ENCODE data around the gene UBASH3A. TPM values are rescaled to one million over a fixed set of nuclear protein-coding genes. Genes with fewer than 3 reads are reported as not detected.

Gene UBASH3A
- total RNA-seq, 3 donors from 2014 or later (not counting 1 experiment from before 2014, with no cell fraction given) = 0.66 to 5.0 (median 2.0) TPM

GRCh38 chr21:42426876-42427480, 23.3 kb downstream of the UBASH3A start:
- Mint-ChIP-seq H3K27me3 (ENCODE audit: low read depth in 2 of 2) (peaks cover 43 to 57% of the 10 kb centered on the region in 2 donors), H3K36me3 (no peaks in the 10 kb centered on the region), H3K27ac (peak overlapping the region; percentile 26 to 42), H3K9me3 (no peaks in the 10 kb centered on the region), H3K4me1 (peaks cover 55 to 61% of the 10 kb centered on the region in 2 donors), H3K4me3 (peak overlapping the region; percentile 25)
- intact Hi-C loops (cut with micrococcal nuclease) = loop anchor here (10.0 kb wide), 2 partner anchors 98 to 258 kb away; no protein-coding TSS in a partner anchor
- 93% methylated on average over 10 of the region's 10 CpGs for WGBS (ENCODE audit: insufficient coverage)
- Histone ChIP-seq H3K9me3 (ENCODE audit: control insufficient read depth, insufficient read depth, low read length) (peaks cover under 1% of the 10 kb centered on the region), H3K4me3 (ENCODE audit: low read length) (no peak overlapping the region), H3K27me3 (ENCODE audit: control insufficient read depth, insufficient read depth, low read length) (peaks cover 28% of the 10 kb centered on the region), H3K36me3 (ENCODE audit: control insufficient read depth, insufficient read depth, low read length) (no peaks in the 10 kb centered on the region), H3K4me1 (ENCODE audit: control insufficient read depth, insufficient read depth, low read length) (peaks cover 53% of the 10 kb centered on the region), H3K27ac (ENCODE audit: low read length) (no peak overlapping the region)
- ATAC-seq (no peak), DNase-seq (no peak)
- TF ChIP-seq CTCF (IDR thresholded peaks at IDR 0.05) = no peak

- H3K4me3 ChIP-seq (ENCODE audit: low read length) = no peak overlapping the region
- peaks cover 7% of the 10 kb centered on the region for H3K36me3 Mint-ChIP-seq
- peaks cover 3% of the 10 kb centered on the region for H3K9me3 ChIP-seq (ENCODE audit: control insufficient read depth, insufficient read depth, low read length)
- peaks cover 33% of the 10 kb centered on the region for H3K27me3 ChIP-seq (ENCODE audit: control insufficient read depth, insufficient read depth, low read length)
- DNase-seq (no peak), ATAC-seq (no peak)
- intact Hi-C loops (cut with micrococcal nuclease) = loop anchor here (10.0 kb wide), 2 partner anchors 97 to 257 kb away; no protein-coding TSS in a partner anchor
- no peak overlapping the region for H3K27ac ChIP-seq (ENCODE audit: low read length)
- WGBS (ENCODE audit: insufficient coverage) = 99% methylated on average over 10 of the region's 10 CpGs
- no peak overlapping the region for H3K27ac Mint-ChIP-seq
- H3K9me3 Mint-ChIP-seq = peaks cover 2 to 6% of the 10 kb centered on the region in 2 donors
- peaks cover 49 to 65% of the 10 kb centered on the region in 2 donors for H3K27me3 Mint-ChIP-seq (ENCODE audit: low read depth in 2 of 2)
- peaks cover 47% of the 10 kb centered on the region for H3K4me1 ChIP-seq (ENCODE audit: control insufficient read depth, insufficient read depth, low read length)
- H3K36me3 ChIP-seq (ENCODE audit: control insufficient read depth, insufficient read depth, low read length) = peaks cover 2% of the 10 kb centered on the region
- H3K4me1 Mint-ChIP-seq = peaks cover 46 to 56% of the 10 kb centered on the region in 2 donors
- no peak overlapping the region for H3K4me3 Mint-ChIP-seq
- TF ChIP-seq CTCF (IDR thresholded peaks at IDR 0.05) = no peak
These were observed 24.2 kb downstream of the UBASH3A start for GRCh38 chr21:42427809-42428419.

- TF ChIP-seq CTCF (IDR thresholded peaks at IDR 0.05) = no peak
- DNase-seq (no peak), ATAC-seq (no peak)
- peaks cover 3% of the 10 kb centered on the region for H3K9me3 ChIP-seq (ENCODE audit: control insufficient read depth, insufficient read depth, low read length)
- Mint-ChIP-seq H3K27ac (no peak overlapping the region), H3K4me1 (peaks cover 35 to 45% of the 10 kb centered on the region in 2 donors), H3K27me3 (ENCODE audit: low read depth in 2 of 2) (peaks cover 59 to 74% of the 10 kb centered on the region in 2 donors), H3K4me3 (no peak overlapping the region), H3K9me3 (peaks cover 2 to 7% of the 10 kb centered on the region in 2 donors), H3K36me3 (peaks cover 9% of the 10 kb centered on the region)
- H3K27ac ChIP-seq (ENCODE audit: low read length) = no peak overlapping the region
- peaks cover 36% of the 10 kb centered on the region for H3K4me1 ChIP-seq (ENCODE audit: control insufficient read depth, insufficient read depth, low read length)
- no peak overlapping the region for H3K4me3 ChIP-seq (ENCODE audit: low read length)
- 97% methylated on average over 1 of the region's 1 CpG for WGBS (ENCODE audit: insufficient coverage)
- peaks cover 2% of the 10 kb centered on the region for H3K36me3 ChIP-seq (ENCODE audit: control insufficient read depth, insufficient read depth, low read length)
- H3K27me3 ChIP-seq (ENCODE audit: control insufficient read depth, insufficient read depth, low read length) = peaks cover 33% of the 10 kb centered on the region
- intact Hi-C loops (cut with micrococcal nuclease) = loop anchor here (10.0 kb wide), 2 partner anchors 96 to 256 kb away; no protein-coding TSS in a partner anchor
These were observed 25.3 kb downstream of the UBASH3A start for GRCh38 chr21:42429021-42429420.
